T-helper 17 cell (primary cell): ENCODE results near the gene TGM1. TPM values are rescaled to one million over a fixed set of nuclear protein-coding genes. Genes with fewer than 3 reads are reported as not detected.
A peak's percentile ranks its signal among the peaks of the same experiment; 100 is the strongest.
"Not testable (repeated sequence)": the region's sequence is repeated elsewhere in the genome, so short reads cannot be mapped to it uniquely, and the experiment has no call there.

Source experiments
- ATAC-seq: fragments of 150-1000 bp; cut with Tn5 transposase; 2 replicates; pipeline ENCODE4 v1.10.0; 2021; ENCODE audit warnings: mild to moderate bottlenecking, moderate library complexity
- DNase-seq, 3 donors: peaks; one replicate each; pipeline versions ENCODE4 v3.0.0 to v3.0.0-alpha.2; 2020 to 2021
- H3K9me3 ChIP-seq: one replicate; pipeline ENCODE4 v1.7.0; 2013; ENCODE audit warnings: low read length, mild to moderate bottlenecking; ENCODE audit not compliant: control insufficient read depth, poor library complexity, severe bottlenecking
- H3K27ac Mint-ChIP-seq: one replicate; pipeline ENCODE4 v1.8.0; 2022; ENCODE audit warnings: mild to moderate bottlenecking, moderate library complexity, mixed read lengths
- H3K27me3 Mint-ChIP-seq: one replicate; pipeline ENCODE4 v1.8.0; 2022; ENCODE audit warnings: mixed read lengths
- H3K36me3 Mint-ChIP-seq: one replicate; pipeline ENCODE4 v1.8.0; 2022; ENCODE audit warnings: low read depth, mixed read lengths
- H3K4me1 Mint-ChIP-seq: one replicate; pipeline ENCODE4 v1.8.0; 2022; ENCODE audit warnings: mild to moderate bottlenecking, mixed read lengths
- H3K4me3 Mint-ChIP-seq: one replicate; pipeline ENCODE4 v1.8.0; 2022; ENCODE audit warnings: mild to moderate bottlenecking, moderate library complexity, mixed read lengths
- total RNA-seq, 4 donors: library from RNA in 2 of 4; stranded (reverse) in 2 of 4; gene quantifications; one replicate each; pipeline ENCODE4 v1.2.3 and lab custom pipeline; 2022 to 2026

Gene TGM1
- total RNA-seq, 2 donors from 2014 or later = 3.4 to 4.3 TPM

DNA sequence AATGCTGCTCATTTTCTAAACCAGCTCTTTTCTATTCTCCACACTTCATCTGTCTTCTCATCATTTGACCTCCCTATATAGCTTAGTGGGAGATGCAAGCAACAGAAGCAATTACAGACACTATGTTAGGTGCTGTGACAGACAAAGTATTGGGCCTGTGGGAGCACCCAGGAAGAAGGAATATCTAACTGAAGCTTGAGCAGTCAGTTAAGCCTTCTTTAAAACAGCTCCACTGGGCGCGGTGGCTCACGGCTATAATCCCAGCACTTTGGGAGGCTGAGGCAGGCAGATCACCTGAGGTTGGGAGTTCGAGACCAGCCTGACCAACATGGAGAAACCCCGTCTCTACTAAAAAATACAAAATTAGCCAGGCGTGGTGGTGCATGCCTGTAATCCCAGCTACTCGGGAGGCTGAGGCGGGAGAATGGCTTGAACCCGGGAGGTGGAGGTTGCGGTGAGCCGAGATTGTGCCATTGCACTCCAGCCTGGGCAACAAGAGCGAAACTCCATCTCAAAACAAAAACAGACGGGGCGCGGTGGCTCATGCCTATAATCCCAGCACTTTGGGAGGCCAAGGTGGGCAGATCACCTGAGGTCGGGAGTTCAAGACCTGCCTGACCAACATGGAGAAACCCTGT lies 59.6 kb downstream of the TGM1 start:
- Mint-ChIP-seq H3K4me3 (peak overlapping the region; percentile 37), H3K36me3 (peaks cover 14% of the 10 kb centered on the region), H3K4me1 (peaks cover 37% of the 10 kb centered on the region)
- H3K9me3 ChIP-seq, DNase-seq, H3K27me3 Mint-ChIP-seq, ATAC-seq, H3K27ac Mint-ChIP-seq: not testable (repeated sequence)

DNA sequence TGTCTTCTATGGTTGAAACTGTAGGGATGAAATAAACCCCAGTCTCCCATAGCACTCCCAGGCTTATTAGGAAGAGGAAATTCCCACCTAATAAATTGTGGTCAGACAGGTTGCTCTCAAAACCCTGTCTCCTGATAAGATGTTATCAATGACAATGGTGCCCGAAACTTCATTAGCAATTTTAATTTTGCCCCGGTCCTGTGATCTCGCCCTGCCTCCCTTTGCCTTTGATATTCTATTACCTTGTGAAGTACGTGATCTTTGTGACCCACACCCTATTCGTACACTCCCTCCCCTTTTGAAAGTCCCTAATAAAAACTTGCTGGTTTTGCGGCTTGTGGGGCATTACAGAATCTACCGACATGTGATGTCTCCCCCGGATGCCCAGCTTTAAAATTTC lies 60.4 kb downstream of the TGM1 start:
- Mint-ChIP-seq H3K36me3 (peaks cover 14% of the 10 kb centered on the region), H3K4me1 (peaks cover 31% of the 10 kb centered on the region)
- not testable (repeated sequence) for H3K9me3 ChIP-seq, DNase-seq, H3K27me3 Mint-ChIP-seq, H3K27ac Mint-ChIP-seq, H3K4me3 Mint-ChIP-seq, ATAC-seq

Other genes starting within 250 kb of the TGM1 start
- gene CARMIL3, start 211.2 kb downstream of the TGM1 start, total RNA-seq = under 1 TPM in 1 of 2 donors, not detected in 1; 0.31 TPM
- not detected for gene CPNE6, start 191.6 kb downstream of the TGM1 start, total RNA-seq
- gene PCK2, start 168.9 kb downstream of the TGM1 start, total RNA-seq = 10 to 100 TPM; 14.2 to 15.5 TPM
- gene DCAF11, start 148.4 kb downstream of the TGM1 start, total RNA-seq = 10 to 100 TPM; 75.5 to 86.1 TPM
- 1 to 10 TPM; 2.2 to 3.2 TPM for gene NRL, start 148.2 kb downstream of the TGM1 start, total RNA-seq
- gene FITM1, start 132.5 kb downstream of the TGM1 start, total RNA-seq = 1 to 10 TPM; 1.4 to 1.9 TPM
- gene PSME1, start 127.0 kb downstream of the TGM1 start, total RNA-seq = 100 to 1,000 TPM; 235 to 257 TPM
- gene EMC9, start 121.6 kb downstream of the TGM1 start, total RNA-seq = 1 to 10 TPM; 8.3 to 9.7 TPM
- 100 to 1,000 TPM; 134 to 141 TPM for gene PSME2, start 116.6 kb downstream of the TGM1 start, total RNA-seq
- 10 to 100 TPM; 85.8 to 98.3 TPM for gene RNF31, start 115.7 kb downstream of the TGM1 start, total RNA-seq
- 100 to 1,000 TPM; 172 to 230 TPM for gene IRF9, start 101.9 kb downstream of the TGM1 start, total RNA-seq
- 10 to 100 TPM; 66.3 to 94.8 TPM for gene REC8, start 91.1 kb downstream of the TGM1 start, total RNA-seq
- 10 to 100 TPM; 46.6 to 47.3 TPM for gene IPO4, start 74.4 kb downstream of the TGM1 start, total RNA-seq
- gene TM9SF1, start 67.7 kb downstream of the TGM1 start, total RNA-seq = 10 to 100 TPM; 22.3 to 22.6 TPM
- gene TSSK4, start 57.5 kb downstream of the TGM1 start, total RNA-seq = under 1 TPM; 0.27 to 0.55 TPM
- 10 to 100 TPM; 69.9 to 77.2 TPM for gene CHMP4A, start 49.7 kb downstream of the TGM1 start, total RNA-seq
- 1 to 10 TPM; 4.0 to 5.9 TPM for gene MDP1, start 47.1 kb downstream of the TGM1 start, total RNA-seq
- gene NEDD8, start 30.8 kb downstream of the TGM1 start, total RNA-seq = 10 to 100 TPM; 90.0 to 99.5 TPM
- gene GMPR2, start 30.2 kb downstream of the TGM1 start, total RNA-seq = 10 to 100 TPM; 37.0 to 44.0 TPM
- 100 to 1,000 TPM; 106 to 107 TPM for gene TINF2, start 20.6 kb downstream of the TGM1 start, total RNA-seq
- 10 to 100 TPM; 54.4 to 72.1 TPM for gene RABGGTA, start 8.4 kb upstream of the TGM1 start, total RNA-seq
- 10 to 100 TPM; 24.0 to 27.0 TPM for gene DHRS1, start 36.6 kb upstream of the TGM1 start, total RNA-seq
- 10 to 100 TPM; 25.7 to 27.7 TPM for gene NOP9, start 36.7 kb upstream of the TGM1 start, total RNA-seq
- 10 to 100 TPM; 14.5 to 16.8 TPM for gene CIDEB, start 44.8 kb upstream of the TGM1 start, total RNA-seq
- 10 to 100 TPM; 17.3 to 23.3 TPM for gene LTB4R2, start 47.0 kb upstream of the TGM1 start, total RNA-seq
- gene LTB4R, start 48.3 kb upstream of the TGM1 start, total RNA-seq = 10 to 100 TPM; 21.5 to 23.1 TPM
- gene ADCY4, start 71.9 kb upstream of the TGM1 start, total RNA-seq = 1 to 10 TPM; 5.4 to 7.9 TPM
- gene RIPK3, start 76.8 kb upstream of the TGM1 start, total RNA-seq = 10 to 100 TPM; 22.7 to 26.1 TPM
- gene NFATC4, start 105.0 kb upstream of the TGM1 start, total RNA-seq = not detected
- gene NYNRIN, start 135.8 kb upstream of the TGM1 start, total RNA-seq = under 1 TPM in 1 of 2 donors, not detected in 1; 0.22 TPM
- 1 to 10 TPM; 4.2 to 6.0 TPM for gene CBLN3, start 166.5 kb upstream of the TGM1 start, total RNA-seq
- gene KHNYN, start 166.8 kb upstream of the TGM1 start, total RNA-seq = 100 to 1,000 TPM; 118 to 128 TPM
- gene SDR39U1, start 179.6 kb upstream of the TGM1 start, total RNA-seq = 10 to 100 TPM; 64.3 to 82.6 TPM
- not detected for gene CMA1, start 245.1 kb upstream of the TGM1 start, total RNA-seq